ENCODE measurements around the gene PITPNM2.

Gene PITPNM2

GRCh38 chr12:123101526-123101925 is 49.4 kb downstream of the PITPNM2 start:
- H3K27ac ChIP-seq (replicated peaks; ENCODE audit: low read length): no peak overlapping the region
- H3K9me3 ChIP-seq (replicated peaks in 1 of 2; ENCODE audit: control insufficient read depth in 2 of 2, insufficient read depth in 1 of 2, low read depth in 1 of 2, low read length in 2 of 2): no peaks in the 10 kb centered on the region
- H3K4me1 ChIP-seq (ENCODE audit: control insufficient read depth in 2 of 2, insufficient read depth in 1 of 2, low read depth in 1 of 2, low read length in 2 of 2): peaks cover 20 to 23% of the 10 kb centered on the region in 2 donors
- no peak overlapping the region for H2AK5ac ChIP-seq (ENCODE audit: low read depth, low read length)
- no CpG with 5 or more reads among the region's 5 CpGs for WGBS, 2 donors (ENCODE audit: extremely low coverage in 2 of 2, insufficient read length in 2 of 2, insufficient replicate concordance in 1 of 2)
- H3K9ac ChIP-seq (ENCODE audit: low read depth, low read length, poor library complexity): no peak overlapping the region
- H3K4me2 ChIP-seq (ENCODE audit: insufficient read depth, low read length, poor library complexity, severe bottlenecking): no peak overlapping the region
- H2BK120ac ChIP-seq (ENCODE audit: low read depth, low read length): no peak overlapping the region
- no peaks in the 10 kb centered on the region for H3K27me3 ChIP-seq (ENCODE audit: control insufficient read depth in 3 of 3, insufficient read depth in 3 of 3, low read depth in 1 of 3, low read length in 3 of 3)
- no peak overlapping the region for H2BK12ac ChIP-seq (ENCODE audit: low read length)
- no peaks in the 10 kb centered on the region for H3K36me3 ChIP-seq (replicated peaks in 1 of 2; ENCODE audit: control insufficient read depth in 2 of 2, insufficient read depth in 2 of 2, low read length in 2 of 2)
- H2BK5ac ChIP-seq (ENCODE audit: low read length): no peak overlapping the region
- no peaks in the 10 kb centered on the region for H3K79me1 ChIP-seq (ENCODE audit: low read depth, low read length)
- DNase-seq (ENCODE audit: low spot score): no peak
- no peak overlapping the region for H2AFZ ChIP-seq (ENCODE audit: low read length)
- no peak overlapping the region for H4K8ac ChIP-seq (ENCODE audit: low read depth, low read length)
- no peak overlapping the region for H3K23ac ChIP-seq (ENCODE audit: low read depth, low read length, poor library complexity)
- H2BK15ac ChIP-seq (ENCODE audit: low read length): no peak overlapping the region
- no peak overlapping the region for H4K91ac ChIP-seq (ENCODE audit: low read depth, low read length, poor library complexity)
- H3K14ac ChIP-seq (ENCODE audit: low read length): no peak overlapping the region
- H3K4ac ChIP-seq (ENCODE audit: low read length): no peak overlapping the region
- no peak overlapping the region for H3K18ac ChIP-seq (ENCODE audit: low read length)
- no peak overlapping the region for H3K4me3 ChIP-seq (ENCODE audit: low read length in 2 of 2)

All from neuronal stem cell (in vitro differentiated cells).